ENCODE results near the gene ESYT2.

The ESYT2 gene

DNA sequence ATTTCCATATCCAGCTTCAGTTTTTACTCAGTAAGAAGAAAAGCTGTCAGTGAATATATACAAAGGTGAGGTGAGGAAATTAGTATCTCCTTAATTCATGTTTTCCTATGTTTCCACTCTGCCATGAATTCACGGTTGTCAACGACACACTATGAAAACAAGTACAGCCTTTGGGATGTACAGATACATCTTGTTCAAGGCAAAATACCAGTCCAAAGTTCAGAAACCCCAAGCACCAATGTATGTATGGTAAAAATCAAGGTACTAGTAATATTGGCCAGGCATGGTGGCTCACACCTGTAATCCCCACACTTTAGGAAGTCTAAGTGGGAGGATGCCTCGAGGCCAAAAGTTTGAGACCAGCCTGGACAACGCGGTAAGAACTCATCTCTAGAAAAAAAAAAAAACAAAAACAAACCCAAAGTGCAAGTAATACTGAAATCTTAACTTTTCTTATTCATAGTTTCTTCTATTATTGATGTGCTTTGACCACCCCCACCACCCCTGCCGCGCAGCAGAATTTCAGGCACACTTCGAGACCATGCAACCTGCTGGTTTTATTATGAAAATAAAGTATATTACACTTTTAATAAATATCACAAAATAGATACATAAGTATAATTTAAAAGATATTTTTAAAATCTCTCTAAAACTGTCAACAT lies 3.5 kb downstream of the ESYT2 start:
- no peak for DNase-seq (ENCODE audit: low read depth in 2 of 2)

GRCh38 chr7:158824028-158824427 lies 5.3 kb downstream of the ESYT2 start:
- DNase-seq (ENCODE audit: low read depth in 2 of 2) = peak in 1 of 2 donors; percentile 54

DNA sequence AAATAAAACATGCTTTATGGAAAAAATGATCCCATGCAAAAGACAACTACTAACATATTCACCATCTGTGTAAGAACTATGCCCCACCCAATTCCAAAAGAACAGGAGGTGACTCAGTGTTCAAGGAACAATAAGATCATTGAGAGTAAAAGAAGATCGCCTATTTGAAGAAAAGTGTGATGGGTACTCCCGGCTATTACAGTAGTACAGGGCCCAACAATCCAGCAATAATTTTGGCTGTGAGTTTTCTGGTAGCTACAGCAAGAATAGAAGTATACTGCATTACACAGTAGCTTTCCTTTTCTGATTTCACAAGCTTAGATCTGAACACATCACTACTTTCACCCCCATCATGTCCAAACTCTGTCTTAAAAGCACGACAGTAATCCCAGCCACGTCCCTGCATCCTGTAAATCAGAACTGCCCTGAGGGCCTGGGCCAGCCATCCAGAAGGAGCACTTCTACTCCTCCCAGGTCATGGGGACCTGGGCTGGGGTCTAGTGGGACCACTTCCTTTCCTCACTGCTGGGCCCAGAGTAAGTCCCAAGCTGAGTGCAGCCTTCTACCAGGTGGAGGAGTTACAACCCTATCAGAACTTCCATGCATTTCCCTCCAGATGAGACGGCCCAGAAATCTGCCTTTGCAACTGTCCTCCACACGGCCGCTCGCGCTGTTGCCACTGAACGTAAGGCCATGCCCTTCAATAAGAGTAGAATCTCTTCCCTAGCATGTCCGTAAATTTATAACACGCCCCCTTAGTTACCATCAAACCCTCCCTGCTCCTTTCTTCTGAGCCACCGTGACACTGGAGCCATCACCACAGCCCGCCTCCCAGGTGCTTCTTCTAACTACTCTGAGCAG lies 7.9 kb downstream of the ESYT2 start:
- DNase-seq (ENCODE audit: low read depth in 2 of 2) = no peak

DNA sequence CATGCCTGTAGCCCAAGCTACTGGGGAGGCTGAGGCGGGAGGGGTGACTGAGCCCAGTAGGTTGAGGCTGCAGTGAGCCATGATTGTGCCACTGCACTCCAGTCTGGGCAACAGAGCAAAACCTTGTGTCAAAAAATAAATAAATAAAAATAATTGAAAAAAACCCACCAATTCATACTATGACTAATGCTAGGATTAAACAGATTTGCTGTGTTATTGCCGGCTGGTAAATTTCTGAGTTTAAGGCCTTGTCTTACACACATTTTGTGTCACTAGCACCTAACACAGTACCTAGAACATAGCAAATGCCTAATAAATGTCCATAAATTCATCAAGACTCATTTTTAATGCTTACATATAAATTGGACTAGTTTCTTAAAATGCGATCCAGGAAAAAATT lies 8.7 kb downstream of the ESYT2 start:
- no peak for DNase-seq (ENCODE audit: low read depth in 2 of 2)

DNA sequence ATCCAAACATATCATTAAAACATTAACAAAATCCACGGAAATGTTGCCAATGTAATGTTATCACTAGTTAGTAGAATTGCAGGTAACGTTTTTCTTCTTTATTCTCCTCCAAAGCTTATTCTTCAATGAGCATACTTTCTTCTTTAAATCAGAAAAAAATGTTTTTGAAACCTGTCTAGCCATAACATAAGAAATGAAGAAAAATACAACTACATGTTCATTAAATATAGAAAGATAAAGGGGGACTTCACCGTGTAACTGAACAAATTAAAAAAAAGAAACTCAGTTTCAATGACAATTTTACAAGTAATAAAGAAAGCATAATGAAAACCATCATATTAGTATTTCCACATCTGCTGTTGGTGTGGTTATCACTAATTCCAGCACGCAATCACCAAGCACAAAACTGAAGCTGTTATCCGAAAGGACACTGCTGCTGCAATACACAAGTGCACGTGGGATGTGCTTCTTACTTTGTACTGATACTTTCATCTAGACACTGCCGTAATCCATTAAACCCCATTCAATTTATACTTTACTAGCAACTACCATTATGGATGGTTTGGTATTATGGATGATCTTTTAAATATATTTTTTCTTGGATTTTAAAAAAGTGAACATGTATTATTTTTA lies 9.6 kb downstream of the ESYT2 start:
- no peak for DNase-seq (ENCODE audit: low read depth in 2 of 2)

DNA sequence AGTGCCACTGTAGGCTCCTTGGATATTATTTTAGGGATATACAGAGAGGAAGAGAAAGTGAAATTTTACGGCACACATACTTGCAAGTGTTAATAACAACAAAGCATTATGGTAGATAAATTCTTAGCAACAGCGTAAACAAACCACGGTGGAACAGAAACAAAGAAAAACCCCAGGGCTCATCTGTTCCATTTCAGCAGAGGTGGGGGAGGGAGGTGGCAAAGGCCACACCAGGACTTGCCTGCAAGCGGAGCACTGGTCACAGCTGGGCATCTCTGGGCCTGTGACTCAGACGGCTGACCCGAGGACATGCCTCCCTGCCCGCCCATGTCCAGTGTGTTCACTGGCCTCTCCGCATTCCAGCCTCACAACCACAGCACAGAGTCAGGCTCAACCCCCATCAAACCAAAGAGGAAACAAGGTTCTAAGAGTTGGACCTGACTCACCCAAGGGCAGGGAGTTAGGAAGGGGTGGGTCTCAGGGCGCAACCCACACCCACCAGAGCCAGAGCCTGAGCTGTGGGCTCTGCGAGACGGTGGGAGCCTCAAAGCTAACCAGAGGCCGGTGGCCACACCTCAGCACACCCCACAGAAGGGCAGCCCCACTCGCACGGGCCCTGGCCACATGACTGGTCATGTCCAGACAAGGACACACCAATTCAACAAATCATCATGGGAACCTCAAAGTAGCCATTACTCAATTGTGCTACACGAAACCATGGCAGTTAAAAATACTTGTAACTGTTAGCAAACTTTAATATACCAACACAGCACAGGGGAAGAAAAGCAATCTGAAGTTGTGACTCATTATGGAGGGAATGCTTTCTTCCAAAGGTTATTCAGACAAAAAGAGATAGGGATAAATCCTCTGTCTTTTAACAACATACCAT lies 10.7 kb downstream of the ESYT2 start:
- DNase-seq (ENCODE audit: low read depth in 2 of 2) = peak; percentile 38 to 62

DNA sequence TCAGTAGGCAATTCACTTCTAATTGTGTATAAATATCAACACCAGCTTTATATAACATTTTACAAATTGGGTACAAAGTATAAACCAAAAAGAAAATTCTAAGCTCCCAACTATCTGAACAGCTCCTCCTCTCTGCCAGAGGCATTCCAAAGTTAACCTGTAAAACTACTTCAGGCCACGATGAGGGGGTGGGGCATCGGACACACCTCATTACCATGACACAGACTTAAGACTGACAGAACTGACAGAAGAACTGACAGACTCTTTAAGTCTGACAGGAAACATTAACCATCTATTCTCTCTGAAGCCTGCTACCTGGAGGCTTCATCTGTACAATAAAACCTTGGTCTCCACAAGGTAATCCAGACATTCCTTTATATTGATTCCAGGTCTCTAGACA lies 12.3 kb downstream of the ESYT2 start:
- no peak for DNase-seq (ENCODE audit: low read depth in 2 of 2)

DNA sequence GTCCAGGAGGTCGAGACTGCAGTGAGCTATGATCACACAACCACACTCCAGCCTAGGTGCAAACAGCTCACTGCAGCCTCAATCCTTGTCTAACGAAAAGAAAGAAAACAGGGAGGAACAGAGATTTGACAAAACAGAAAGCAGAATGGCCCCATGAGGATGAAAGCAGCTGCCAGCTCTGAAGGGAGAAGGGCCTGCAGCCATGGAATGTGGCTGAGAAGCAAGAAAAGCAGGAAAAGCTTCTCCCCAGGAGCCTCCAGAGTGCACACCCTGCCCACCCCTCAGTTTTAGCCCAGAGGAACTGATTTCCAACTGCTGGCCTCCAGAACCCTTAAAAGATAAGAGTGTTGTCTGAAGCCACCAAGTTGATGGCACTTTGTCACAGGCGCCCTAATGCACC lies 13.0 kb downstream of the ESYT2 start:
- DNase-seq (ENCODE audit: low read depth in 2 of 2) = no peak

- no peak for DNase-seq (ENCODE audit: low read depth in 2 of 2)
These were observed 13.5 kb downstream of the ESYT2 start for GRCh38 chr7:158815800-158816128.

- DNase-seq (ENCODE audit: low read depth in 2 of 2) = no peak
These were observed 14.1 kb downstream of the ESYT2 start for GRCh38 chr7:158815083-158815799.

GRCh38 chr7:158814637-158815036 lies 14.7 kb downstream of the ESYT2 start:
- no peak for DNase-seq (ENCODE audit: low read depth in 2 of 2)

- peak in 1 of 2 donors; percentile 26 for DNase-seq (ENCODE audit: low read depth in 2 of 2)
These were observed 16.6 kb downstream of the ESYT2 start for GRCh38 chr7:158812684-158813083.

- no peak for DNase-seq (ENCODE audit: low read depth in 2 of 2)
These were observed 17.4 kb downstream of the ESYT2 start for GRCh38 chr7:158811894-158812293.

GRCh38 chr7:158811461-158811860 lies 17.8 kb downstream of the ESYT2 start:
- DNase-seq (ENCODE audit: low read depth in 2 of 2) = peak; percentile 43 to 58

DNA sequence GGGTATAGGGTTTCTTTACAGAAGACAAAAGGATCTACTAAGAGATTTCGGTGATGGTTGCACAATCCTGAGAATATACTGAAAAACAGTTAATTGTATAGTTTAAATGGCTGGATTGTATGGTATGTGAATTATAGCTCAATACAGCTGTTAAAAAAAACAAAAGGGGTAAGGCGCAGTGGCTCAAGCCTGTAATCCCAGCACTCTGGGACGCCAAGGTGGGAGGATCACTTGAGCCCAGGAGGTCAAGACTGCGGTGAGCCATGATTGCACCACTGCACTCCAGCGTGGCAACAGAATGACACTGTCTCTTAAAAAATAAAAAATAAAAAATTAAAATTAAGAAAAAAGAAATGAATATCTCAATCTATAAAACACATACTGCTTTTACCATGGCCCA lies 18.5 kb downstream of the ESYT2 start:
- no peak for DNase-seq (ENCODE audit: low read depth in 2 of 2)

GRCh38 chr7:158809596-158809995 lies 19.7 kb downstream of the ESYT2 start:
- DNase-seq (ENCODE audit: low read depth in 2 of 2) = no peak

GRCh38 chr7:158808126-158808525 lies 21.2 kb downstream of the ESYT2 start:
- no peak for DNase-seq (ENCODE audit: low read depth in 2 of 2)

GRCh38 chr7:158805937-158806336 lies 23.4 kb downstream of the ESYT2 start:
- DNase-seq (ENCODE audit: low read depth in 2 of 2) = no peak

DNA sequence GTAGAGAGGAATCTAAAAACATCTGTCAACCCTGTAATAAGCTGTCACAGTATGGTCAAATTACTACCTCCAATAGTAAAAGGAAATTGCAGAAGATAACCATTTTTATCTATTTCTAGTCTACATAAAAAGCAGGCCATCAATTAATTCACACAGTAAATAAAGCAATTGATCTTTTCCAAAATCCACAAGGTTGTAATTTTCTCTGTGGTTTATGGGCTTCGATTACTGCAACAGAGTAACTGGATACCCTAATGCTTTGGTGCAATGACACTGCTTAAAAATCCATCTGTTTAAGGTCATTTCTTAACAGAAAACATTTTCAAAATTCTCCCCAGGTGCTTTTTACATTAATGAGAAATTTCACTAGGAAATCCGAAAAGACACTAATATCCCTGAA lies 23.9 kb downstream of the ESYT2 start:
- no peak for DNase-seq (ENCODE audit: low read depth in 2 of 2)

- DNase-seq (ENCODE audit: low read depth in 2 of 2) = no peak
These were observed 25.0 kb downstream of the ESYT2 start for GRCh38 chr7:158804335-158804734.

DNA sequence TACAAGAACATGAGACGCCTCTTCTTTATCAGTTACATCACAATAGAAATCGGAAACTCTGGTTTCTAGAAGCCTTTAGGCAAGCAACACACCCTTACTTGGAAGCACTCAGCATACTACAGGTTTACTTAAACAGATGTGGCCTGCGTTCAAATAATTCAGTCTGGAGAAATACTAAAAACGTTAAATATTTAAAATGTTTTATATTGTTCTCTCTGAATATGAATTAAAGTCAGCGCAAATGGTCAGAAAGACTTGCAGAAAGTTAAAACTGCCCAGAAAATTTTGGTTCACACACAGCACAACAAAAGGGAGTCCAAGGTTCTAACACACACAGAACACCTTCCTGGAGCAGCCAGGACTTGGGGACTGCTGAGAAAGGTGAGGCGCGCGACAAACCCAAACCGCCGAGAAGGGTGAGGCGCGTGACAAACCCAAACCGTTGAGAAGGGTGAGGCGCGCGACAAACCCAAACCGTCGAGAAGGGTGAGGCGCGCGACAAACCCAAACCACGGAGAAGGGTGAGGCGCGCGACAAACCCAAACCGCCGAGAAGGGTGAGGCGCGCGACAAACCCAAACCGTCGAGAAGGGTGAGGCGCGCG lies 25.8 kb downstream of the ESYT2 start:
- DNase-seq (ENCODE audit: low read depth in 2 of 2) = no peak

Measured in stimulated activated CD4-positive, alpha-beta T cell treated with anti-CD3 and anti-CD28 coated beads, Interleukin-4, amount 100 ng/mL, for 48 hours (primary cell).